ENCODE measurements around the gene PAX3. TPM values are rescaled to one million over a fixed set of nuclear protein-coding genes. Genes with fewer than 3 reads are reported as not detected.

PAX3 gene
- polyA plus RNA-seq, 3 donors = not detected

- H3K4me2 ChIP-seq (replicated peaks; ENCODE audit: extremely low read depth, low read length, poor library complexity, severe bottlenecking) = no peak overlapping the region
- no peak overlapping the region for H3K27ac ChIP-seq (ENCODE audit: low read depth in 1 of 2, low read length in 2 of 2)
- H3K27me3 Mint-ChIP-seq (ENCODE audit: low read depth in 3 of 3) = peaks cover 0 to 2% (median 0%) of the 10 kb centered on the region in 3 donors
- no peaks in the 10 kb centered on the region for H3K4me1 ChIP-seq (ENCODE audit: control insufficient read depth in 1 of 2, insufficient read depth in 2 of 2, low read length in 2 of 2)
- H3K79me2 ChIP-seq (ENCODE audit: insufficient read depth, low read length) = no peaks in the 10 kb centered on the region
- H3K9ac ChIP-seq (ENCODE audit: insufficient read depth, low read length, poor library complexity, severe bottlenecking) = no peak overlapping the region
- no CpG with 5 or more reads among the region's 4 CpGs for WGBS (ENCODE audit: insufficient coverage)
- TF ChIP-seq CTCF (IDR thresholded peaks at IDR 0.05) = no peak
- no peak overlapping the region for H2AFZ ChIP-seq (ENCODE audit: insufficient read depth, low read depth, low read length, poor library complexity, severe bottlenecking)
- H3K27me3 ChIP-seq (ENCODE audit: control insufficient read depth in 2 of 2, insufficient read depth in 2 of 2, low read length in 2 of 2) = no peaks in the 10 kb centered on the region
- no peaks in the 10 kb centered on the region for H3K36me3 ChIP-seq (replicated peaks in 1 of 2; ENCODE audit: control insufficient read depth in 1 of 2, insufficient read depth in 2 of 2, low read length in 2 of 2)
- peaks cover 0 to 1% (median 0%) of the 10 kb centered on the region in 7 donors for H3K9me3 Mint-ChIP-seq
- no peak overlapping the region for H3K27ac Mint-ChIP-seq
- no peak for DNase-seq
- H4K20me1 ChIP-seq (ENCODE audit: insufficient read depth, low read length) = no peaks in the 10 kb centered on the region
- H3K9me3 ChIP-seq (replicated peaks in 1 of 2; ENCODE audit: control insufficient read depth in 1 of 2, insufficient read depth in 1 of 2, low read length in 2 of 2) = no peaks in the 10 kb centered on the region
- H3K4me1 Mint-ChIP-seq = no peaks in the 10 kb centered on the region
- H3K4me3 Mint-ChIP-seq = no peak overlapping the region
- H3K4me3 ChIP-seq (replicated peaks in 1 of 3; ENCODE audit: low read depth in 2 of 3, low read length in 3 of 3) = no peak overlapping the region
- intact Hi-C loops (cut with micrococcal nuclease) = no loop called here
- H3K36me3 Mint-ChIP-seq = no peaks in the 10 kb centered on the region
Measured at GRCh38 chr2:222208010-222208690, 90.6 kb downstream of the PAX3 start.

GRCh38 chr2:222205136-222205535 lies 93.7 kb downstream of the PAX3 start:
- no peaks in the 10 kb centered on the region for H3K36me3 ChIP-seq (replicated peaks in 1 of 2; ENCODE audit: control insufficient read depth in 1 of 2, insufficient read depth in 2 of 2, low read length in 2 of 2)
- no peaks in the 10 kb centered on the region for H3K4me1 ChIP-seq (ENCODE audit: control insufficient read depth in 1 of 2, insufficient read depth in 2 of 2, low read length in 2 of 2)
- no CpG with 5 or more reads among the region's 1 CpG for WGBS (ENCODE audit: insufficient coverage)
- H3K9me3 Mint-ChIP-seq = peaks cover 0 to 2% (median 0%) of the 10 kb centered on the region in 7 donors
- no peak overlapping the region for H2AFZ ChIP-seq (ENCODE audit: insufficient read depth, low read depth, low read length, poor library complexity, severe bottlenecking)
- no peaks in the 10 kb centered on the region for H3K9me3 ChIP-seq (replicated peaks in 1 of 2; ENCODE audit: control insufficient read depth in 1 of 2, insufficient read depth in 1 of 2, low read length in 2 of 2)
- no peaks in the 10 kb centered on the region for H3K4me1 Mint-ChIP-seq
- H3K79me2 ChIP-seq (ENCODE audit: insufficient read depth, low read length) = no peaks in the 10 kb centered on the region
- DNase-seq = no peak
- H3K27ac Mint-ChIP-seq = no peak overlapping the region
- H3K27me3 Mint-ChIP-seq (ENCODE audit: low read depth in 3 of 3) = peaks cover 0 to 3% (median 2%) of the 10 kb centered on the region in 3 donors
- no peak overlapping the region for H3K27ac ChIP-seq (ENCODE audit: low read depth in 1 of 2, low read length in 2 of 2)
- H4K20me1 ChIP-seq (ENCODE audit: insufficient read depth, low read length) = no peaks in the 10 kb centered on the region
- H3K9ac ChIP-seq (ENCODE audit: insufficient read depth, low read length, poor library complexity, severe bottlenecking) = no peak overlapping the region
- H3K4me3 ChIP-seq (replicated peaks in 1 of 3; ENCODE audit: low read depth in 2 of 3, low read length in 3 of 3) = no peak overlapping the region
- H3K27me3 ChIP-seq (ENCODE audit: control insufficient read depth in 2 of 2, insufficient read depth in 2 of 2, low read length in 2 of 2) = no peaks in the 10 kb centered on the region
- intact Hi-C loops (cut with micrococcal nuclease) = no loop called here
- no peak for TF ChIP-seq CTCF (IDR thresholded peaks at IDR 0.05)
- H3K36me3 Mint-ChIP-seq = no peaks in the 10 kb centered on the region
- no peak overlapping the region for H3K4me3 Mint-ChIP-seq
- H3K4me2 ChIP-seq (replicated peaks; ENCODE audit: extremely low read depth, low read length, poor library complexity, severe bottlenecking) = no peak overlapping the region

Measured in CD14-positive monocyte (primary cell).